ENCODE measurements around the gene SP3. TPM values are rescaled to one million over a fixed set of nuclear protein-coding genes. Genes with fewer than 3 reads are reported as not detected.

Gene SP3
- total and polyA plus RNA-seq, 2 of the 8 experiments (the other 6 are each of a cell fraction or from before 2014, with no cell fraction given) = 31.0 to 92.1 TPM

DNA sequence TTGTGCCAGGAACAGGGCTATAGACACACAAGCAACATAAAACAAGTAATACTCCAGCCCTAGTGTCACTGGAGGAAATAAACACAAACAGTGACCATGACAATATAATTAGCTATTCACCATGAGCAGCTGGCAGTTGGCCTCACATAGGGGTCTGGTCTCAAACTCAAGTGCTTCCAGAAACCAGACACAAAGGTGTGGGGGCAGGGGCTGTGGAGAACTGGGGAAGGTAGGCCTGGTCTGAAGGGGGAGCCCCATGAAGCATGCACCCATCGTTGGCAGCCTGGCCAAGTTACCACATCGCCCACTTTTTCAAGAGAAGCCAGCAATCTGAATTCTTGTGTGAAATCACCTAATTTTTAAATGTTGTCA lies 49.5 kb upstream of the SP3 start:
- Histone ChIP-seq H2BK20ac (ENCODE audit: low read length) (peak overlapping the region; percentile 2; the same call in 1 of the 2 replicates), H4K8ac (ENCODE audit: extremely low read depth, insufficient read depth, low read length) (no peak overlapping the region; the same call in 1 of the 2 replicates), H4K5ac (ENCODE audit: insufficient read length, low read depth, low read length) (no peak overlapping the region), H2BK15ac (ENCODE audit: low read length) (no peak overlapping the region; the same call in 1 of the 2 replicates), H3K18ac (ENCODE audit: extremely low read depth, low read length) (no peak overlapping the region), H3K23me2 (ENCODE audit: low read depth, low read length) (peaks cover 5% of the 10 kb centered on the region; the same call in 1 of the 2 replicates), H4K91ac (replicated peaks; ENCODE audit: insufficient read length, low read length) (no peak overlapping the region), H3K9ac (replicated peaks in 1 of 4; ENCODE audit: extremely low read depth in 1 of 4, low read depth in 3 of 4, low read length in 3 of 4) (no peak overlapping the region), H3K79me1 (ENCODE audit: low read depth, low read length) (no peaks in the 10 kb centered on the region), H3K23ac (ENCODE audit: insufficient read length) (no peak overlapping the region), H3K4me3 (ENCODE audit: extremely low read depth in 1 of 4, insufficient read depth in 2 of 4, low read depth in 3 of 4, low read length in 4 of 4) (peak overlapping the region in 1 of 4 experiments; percentile 2; a peak in 1 of 8 replicates), H3K9me3 (ENCODE audit: insufficient read depth in 2 of 2, low read depth in 1 of 2, low read length in 1 of 2) (no peaks in the 10 kb centered on the region), H3K14ac (ENCODE audit: insufficient read length) (no peak overlapping the region), H2AK5ac (ENCODE audit: low read depth, low read length) (no peak overlapping the region), H3K27ac (ENCODE audit: low read depth, low read length) (no peak overlapping the region), H3K79me2 (ENCODE audit: control insufficient read depth in 1 of 2, insufficient read depth in 2 of 2, low read length in 2 of 2) (no peaks in the 10 kb centered on the region), H2BK12ac (ENCODE audit: low read depth, low read length) (peak overlapping the region; percentile 68), H3K36me3 (ENCODE audit: control insufficient read depth in 2 of 4, insufficient read depth in 4 of 4, low read length in 3 of 4) (no peaks in the 10 kb centered on the region), H3K27me3 (replicated peaks in 1 of 4; ENCODE audit: control insufficient read depth in 3 of 4, extremely low read depth in 1 of 4, insufficient read depth in 3 of 4, low read length in 3 of 4) (peaks cover 0 to 8% (median 5%) of the 10 kb centered on the region in 4 experiments; a peak in 4 of 7 replicates), H2AFZ (ENCODE audit: low read length) (no peak overlapping the region), H3K56ac (replicated peaks; ENCODE audit: insufficient read length, low read depth, low read length) (no peak overlapping the region), H2BK120ac (replicated peaks; ENCODE audit: low read depth, low read length) (no peak overlapping the region), H3K4me1 (replicated peaks in 1 of 4; ENCODE audit: control insufficient read depth in 3 of 4, insufficient read depth in 4 of 4, low read length in 3 of 4) (peaks cover 5 to 20% (median 14%) of the 10 kb centered on the region in 4 experiments), H3K4me2 (ENCODE audit: insufficient read depth in 1 of 2, low read depth in 2 of 2, low read length in 2 of 2) (peak overlapping the region; percentile 24 to 74; a peak in 2 of 4 replicates), H3K4ac (replicated peaks; ENCODE audit: insufficient read length, low read depth, low read length) (no peak overlapping the region), H2BK5ac (ENCODE audit: low read depth, low read length) (peak overlapping the region; percentile 30; the same call in 1 of the 2 replicates), H4K20me1 (replicated peaks in 1 of 2; ENCODE audit: control insufficient read depth in 1 of 2, insufficient read depth in 2 of 2, low read length in 2 of 2) (no peaks in the 10 kb centered on the region)
- DNase-seq (ENCODE audit: low read depth in 1 of 2, low spot score in 2 of 2) (no peak), FAIRE-seq (no peak)
- POLR2A ChIA-PET (ENCODE audit: partially characterized antibody) = interaction anchor here (0.6 to 1.5 kb wide), 2 partner anchors 10 to 39 kb away, joined by 4 read pairs; no protein-coding TSS in a partner anchor
- CTCF ChIA-PET (ENCODE audit: partially characterized antibody) = interaction anchor here (0.6 to 1.6 kb wide), 7 partner anchors 9 to 326 kb away, joined by 3 to 6 read pairs (median 3); no protein-coding TSS in a partner anchor
- no peak for TF ChIP-seq RAD21 (IDR thresholded peaks at IDR 0.05 in 1 of 2, conservative IDR thresholded peaks at IDR 0.05 in 1 of 2; ENCODE audit: low read depth in 2 of 2, low read length in 2 of 2)
- no peak for TF ChIP-seq SIX5 (IDR thresholded peaks at IDR 0.05; ENCODE audit: low read depth, low read length)
- no peak for TF ChIP-seq SP1 (IDR thresholded peaks at IDR 0.05; ENCODE audit: low read depth, low read length)
- no peak for TF ChIP-seq CHD2 (IDR thresholded peaks at IDR 0.05; ENCODE audit: low read length)
- TF ChIP-seq RXRA (IDR thresholded peaks at IDR 0.05; ENCODE audit: insufficient read depth, low read depth, low read length) = no peak
- no peak for TF ChIP-seq TAF7 (optimal IDR thresholded peaks at IDR 0.05; ENCODE audit: borderline replicate concordance, low read depth, low read length)
- TF ChIP-seq JUN (IDR thresholded peaks at IDR 0.05; ENCODE audit: low read depth, low read length) = no peak
- WGBS, 2 experiments (ENCODE audit: extremely low coverage in 1 of 2, insufficient coverage in 1 of 2, insufficient read length in 1 of 2, insufficient replicate concordance in 2 of 2, low coverage in 1 of 2, low lambda C conversion rate in 2 of 2, missing lambda C conversion rate in 1 of 2) = 74% methylated on average over 2 of the region's 2 CpGs; no CpG with 5 or more reads in 1 of the 2 experiments

Data from H1 (cell line).